Muscle of leg (tissue), 16 donors: ENCODE results near the gene OR2G6. TPM values are rescaled to one million over a fixed set of nuclear protein-coding genes. Genes with fewer than 3 reads are reported as not detected.
"Not testable (repeated sequence)": the region's sequence is repeated elsewhere in the genome, so short reads cannot be mapped to it uniquely, and the experiment has no call there.

ENCODE experiments used
- DNase-seq: peaks from one replicate; pipeline ENCODE4 v3.0.0; 2013
- H3K27ac ChIP-seq: one replicate; pipeline ENCODE4 v1.5.1; 2013; ENCODE audit warnings: mild to moderate bottlenecking, low read length, control low read depth
- H3K27me3 ChIP-seq: one replicate; pipeline ENCODE4 v1.6.1; 2013; ENCODE audit warnings: low read length; ENCODE audit not compliant: control insufficient read depth, insufficient read depth
- H3K36me3 ChIP-seq: one replicate; pipeline ENCODE4 v1.6.1; 2013; ENCODE audit warnings: low read length; ENCODE audit not compliant: control insufficient read depth, insufficient read depth
- H3K4me1 ChIP-seq: one replicate; pipeline ENCODE4 v1.6.1; 2013; ENCODE audit warnings: low read length; ENCODE audit not compliant: control insufficient read depth, insufficient read depth
- H3K4me3 ChIP-seq: one replicate; pipeline ENCODE4 v1.5.1; 2013; ENCODE audit warnings: low read length, control low read depth
- H3K9me3 ChIP-seq: replicated peaks from 2 replicates; pipeline ENCODE4 v1.6.1; 2013; ENCODE audit warnings: low read depth, low read length; ENCODE audit not compliant: control insufficient read depth
- WGBS: methylation state at CpG from one replicate; pipeline ENCODE4 v1.1.5; 2013; ENCODE audit warnings: missing lambda C conversion rate; ENCODE audit not compliant: insufficient coverage; 5-methylcytosine and 5-hydroxymethylcytosine counted together
- long read RNA-seq, 11 donors: transcript quantifications; one replicate each; lab custom pipeline, GENCODE V29; 2026
- polyA plus RNA-seq, 8 donors: library from polyadenylated mRNA; unstranded; fragments of 120-200 nt; gene quantifications; one replicate each; pipeline versions ENCODE4 v1.2.1 to v1.2.3, GENCODE V29; 2013; ENCODE audit warnings: inconsistent platforms in 1 of 8, low replicate concordance in 1 of 8; ENCODE audit not compliant: insufficient read length in 8 of 8, insufficient read depth in 1 of 8
- total RNA-seq: library from RNA; stranded (reverse); fragments of 120-200 nt; gene quantifications from one replicate; pipeline ENCODE4 v1.2.4, GENCODE V29; 2013

The OR2G6 gene
- total RNA-seq (not detected), polyA plus RNA-seq (under 1 TPM in 1 of 8 donors, not detected in 7; 0.06 TPM)
- long read RNA-seq, donor 1: 0 reads
- long read RNA-seq, donor 2: 0 reads
- long read RNA-seq, donor 3: 0 reads
- long read RNA-seq, donor 4: 0 reads
- long read RNA-seq, donor 5: 0 reads
- long read RNA-seq, donor 6: 0 reads
- long read RNA-seq, donor 7: 0 reads
- long read RNA-seq, donor 8: 0 reads
- long read RNA-seq, donor 9: 0 reads
- long read RNA-seq, donor 10: 0 reads
- long read RNA-seq, donor 11: 0 reads

DNA sequence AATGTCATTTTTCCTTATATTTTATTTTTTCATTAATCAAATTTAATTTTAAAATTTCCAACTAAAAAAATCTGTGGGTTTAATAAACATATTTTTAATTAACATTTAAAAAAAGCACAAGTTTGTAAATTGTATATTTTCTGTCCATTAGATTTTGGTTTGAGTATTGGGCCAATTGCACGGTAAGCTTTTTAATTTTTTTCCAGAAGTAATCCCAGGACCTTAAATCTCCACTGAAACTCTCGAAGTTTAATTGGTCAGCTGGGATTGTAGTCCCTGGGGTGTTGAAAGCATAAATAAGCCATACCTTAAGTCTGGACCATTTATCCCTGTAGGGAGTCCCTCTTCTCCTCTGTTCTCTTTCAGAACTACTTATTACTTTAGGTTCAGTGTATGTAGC lies at the start of gene OR2G6:
TSS of gene OR2G6 (plus strand) at position 301 of the 400 bp plus-strand sequence. CDS start 13,574 bp downstream, outside the sequence.
- not testable (repeated sequence) for H3K36me3 ChIP-seq, H3K27ac ChIP-seq, H3K4me3 ChIP-seq, H3K4me1 ChIP-seq, H3K27me3 ChIP-seq, DNase-seq, H3K9me3 ChIP-seq
- no CpG with 5 or more reads among the region's 2 CpGs for WGBS

DNA sequence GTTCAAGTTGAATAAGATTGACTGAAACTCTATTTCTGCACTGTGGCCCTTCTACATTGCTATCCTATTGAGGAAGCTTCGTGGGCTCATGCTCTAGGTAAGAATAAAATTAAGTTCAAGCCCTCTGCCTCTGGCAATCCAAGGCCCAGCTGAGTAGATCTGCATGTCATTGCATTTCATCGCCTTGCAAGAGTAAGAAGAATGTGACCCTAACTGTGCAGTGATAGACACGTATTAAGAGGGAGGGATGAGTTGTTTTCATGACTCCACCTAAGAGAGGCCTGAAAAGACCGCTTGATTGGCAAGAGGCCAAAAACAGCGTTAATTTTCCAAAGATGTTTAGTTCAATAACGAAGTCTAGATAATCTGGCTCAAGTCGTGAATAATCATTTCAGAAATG lies 48.8 kb upstream of the OR2G6 start:
- not testable (repeated sequence) for H3K4me1 ChIP-seq, H3K9me3 ChIP-seq, H3K27ac ChIP-seq, H3K36me3 ChIP-seq, H3K27me3 ChIP-seq, H3K4me3 ChIP-seq, DNase-seq
- WGBS: 20% methylated on average over 1 of the region's 7 CpGs

DNA sequence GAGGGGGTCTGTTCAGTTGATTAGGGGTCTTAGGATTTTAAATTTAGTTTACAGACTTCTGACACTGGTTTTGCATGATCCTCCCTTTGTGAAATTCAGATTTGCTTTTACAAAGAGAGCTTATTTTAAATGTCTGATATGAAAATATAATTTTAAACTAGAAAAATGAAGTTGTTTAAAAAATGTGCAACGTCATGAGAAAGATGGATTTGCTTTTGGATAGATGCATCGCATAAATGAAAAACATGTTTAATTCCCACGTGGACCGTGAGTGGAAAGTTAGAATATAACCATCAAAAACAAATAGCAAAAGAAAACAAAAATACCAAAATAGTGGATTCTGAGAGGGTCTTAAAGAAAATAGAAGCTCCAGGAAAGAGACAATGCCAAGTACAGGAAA lies 36.7 kb upstream of the OR2G6 start:
- H3K36me3 ChIP-seq: no peaks in the 10 kb centered on the region
- no peak for DNase-seq
- no CpG with 5 or more reads among the region's 4 CpGs for WGBS
- peaks cover 8% of the 10 kb centered on the region for H3K9me3 ChIP-seq
- no peak overlapping the region for H3K4me3 ChIP-seq
- H3K4me1 ChIP-seq: no peaks in the 10 kb centered on the region
- H3K27me3 ChIP-seq: no peaks in the 10 kb centered on the region
- H3K27ac ChIP-seq: no peak overlapping the region

GRCh38 chr1:248472111-248472510 lies 35.8 kb upstream of the OR2G6 start:
- not testable (repeated sequence) for H3K9me3 ChIP-seq, DNase-seq, H3K4me3 ChIP-seq, H3K4me1 ChIP-seq, H3K27ac ChIP-seq, H3K36me3 ChIP-seq, H3K27me3 ChIP-seq
- WGBS: no CpG with 5 or more reads among the region's 2 CpGs

DNA sequence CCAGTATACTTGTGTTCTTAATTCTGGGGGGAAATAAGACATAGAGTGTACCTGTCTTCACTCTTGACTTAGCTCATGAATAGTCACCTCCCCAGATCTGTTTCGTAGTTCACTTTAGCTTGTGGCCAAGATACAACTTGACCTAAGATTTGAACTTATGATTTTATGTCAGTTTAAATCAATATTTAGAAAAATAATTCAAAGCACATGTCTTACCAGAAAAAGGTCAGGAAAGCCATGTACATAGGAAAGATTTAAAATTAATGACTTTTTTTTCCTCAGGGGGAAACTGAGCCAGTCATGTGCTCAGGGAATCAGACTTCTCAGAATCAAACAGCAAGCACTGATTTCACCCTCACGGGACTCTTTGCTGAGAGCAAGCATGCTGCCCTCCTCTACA lies 34.8 kb upstream of the OR2G6 start, which contains the start of gene OR2T3:
TSS of gene OR2T3 (plus strand) at position 301 of the 400 bp plus-strand sequence. CDS start at position 301, 0 bp downstream.
- H3K36me3 ChIP-seq, DNase-seq, H3K27ac ChIP-seq, H3K27me3 ChIP-seq, H3K4me3 ChIP-seq, H3K4me1 ChIP-seq, H3K9me3 ChIP-seq: not testable (repeated sequence)
- no CpG with 5 or more reads among the region's 2 CpGs for WGBS

GRCh38 chr1:248475660-248476059 lies 32.2 kb upstream of the OR2G6 start:
- not testable (repeated sequence) for H3K4me3 ChIP-seq, H3K27me3 ChIP-seq, H3K27ac ChIP-seq, DNase-seq, H3K36me3 ChIP-seq, H3K4me1 ChIP-seq, H3K9me3 ChIP-seq
- no CpG with 5 or more reads among the region's 1 CpG for WGBS

DNA sequence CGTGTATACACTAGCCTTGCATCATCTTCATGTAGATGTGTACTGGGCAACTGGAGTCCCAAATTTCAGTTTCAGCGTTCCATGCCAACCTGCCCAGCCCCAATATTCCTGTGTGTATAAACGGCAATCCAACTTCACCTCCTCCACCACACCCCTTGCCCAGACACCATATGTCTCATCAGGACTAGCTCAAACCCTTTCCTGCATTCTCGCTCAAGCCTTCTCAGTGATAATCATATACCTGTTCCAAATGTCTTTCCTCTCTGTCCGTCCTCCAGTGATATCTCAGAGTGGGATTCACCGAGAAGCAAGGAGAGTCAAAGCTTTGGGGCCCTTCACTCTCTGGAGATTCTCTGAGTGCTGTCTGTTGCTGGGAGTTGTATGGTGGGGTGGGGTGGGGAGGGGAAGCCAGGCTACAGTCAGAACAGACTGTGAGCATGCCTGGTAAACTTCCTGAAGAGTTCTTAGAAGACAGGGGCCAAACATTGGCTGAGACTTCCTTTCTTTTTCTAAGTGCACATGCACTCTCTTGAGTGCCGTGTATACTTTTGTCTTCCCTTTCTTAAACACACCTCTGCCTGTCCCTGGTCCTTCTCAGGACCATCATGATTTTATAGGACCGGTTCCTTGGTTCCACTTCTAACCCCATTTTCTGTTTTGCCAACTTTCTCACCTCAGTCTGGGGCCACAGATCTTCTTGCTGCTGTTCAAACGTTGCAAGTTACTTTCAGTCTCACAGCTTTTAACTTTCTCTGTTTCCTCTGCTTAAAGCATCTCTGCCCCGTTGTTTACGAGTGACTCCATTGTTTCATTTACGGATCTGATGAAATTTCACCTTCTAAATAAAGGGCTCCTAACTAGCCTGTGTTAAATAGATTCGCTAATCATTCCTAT lies 25.9 kb upstream of the OR2G6 start:
- not testable (repeated sequence) for H3K27me3 ChIP-seq, H3K4me1 ChIP-seq, H3K9me3 ChIP-seq, H3K27ac ChIP-seq, DNase-seq, H3K4me3 ChIP-seq, H3K36me3 ChIP-seq
- WGBS: 81% methylated on average over 4 of the region's 13 CpGs

- H3K9me3 ChIP-seq, DNase-seq, H3K36me3 ChIP-seq, H3K27me3 ChIP-seq, H3K27ac ChIP-seq, H3K4me3 ChIP-seq, H3K4me1 ChIP-seq: not testable (repeated sequence)
- no CpG with 5 or more reads among the region's 6 CpGs for WGBS
Measured at GRCh38 chr1:248488289-248488688, 19.6 kb upstream of the OR2G6 start, which contains the start of gene OR2T5. Gene OR2T5, plus strand, starts transcription at chr1:248488589. Its CDS starts 0 bp downstream, at chr1:248488589.

DNA sequence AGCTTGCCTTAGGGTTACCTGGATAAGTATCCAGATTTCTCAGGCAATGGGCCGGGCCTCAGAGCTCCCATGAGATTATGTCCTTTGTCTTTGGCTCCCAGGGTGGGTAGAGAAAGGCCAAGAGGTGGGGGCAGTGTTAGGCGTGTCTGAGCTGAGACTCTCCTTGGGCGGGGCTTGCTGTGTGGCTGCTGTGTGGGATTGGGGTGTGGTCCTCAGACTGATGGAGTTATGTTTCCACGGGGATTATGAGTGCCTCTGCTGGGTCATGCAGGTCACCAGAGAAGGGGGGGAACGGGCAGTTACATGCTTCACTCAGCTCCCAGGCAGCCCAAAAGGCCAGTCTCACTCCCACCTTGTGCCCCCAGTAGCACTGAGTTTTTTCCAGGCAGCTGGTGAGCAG lies 11.2 kb upstream of the OR2G6 start:
- H3K4me1 ChIP-seq, H3K36me3 ChIP-seq, H3K27me3 ChIP-seq, H3K27ac ChIP-seq, DNase-seq, H3K9me3 ChIP-seq, H3K4me3 ChIP-seq: not testable (repeated sequence)
- WGBS: no CpG with 5 or more reads among the region's 5 CpGs

DNA sequence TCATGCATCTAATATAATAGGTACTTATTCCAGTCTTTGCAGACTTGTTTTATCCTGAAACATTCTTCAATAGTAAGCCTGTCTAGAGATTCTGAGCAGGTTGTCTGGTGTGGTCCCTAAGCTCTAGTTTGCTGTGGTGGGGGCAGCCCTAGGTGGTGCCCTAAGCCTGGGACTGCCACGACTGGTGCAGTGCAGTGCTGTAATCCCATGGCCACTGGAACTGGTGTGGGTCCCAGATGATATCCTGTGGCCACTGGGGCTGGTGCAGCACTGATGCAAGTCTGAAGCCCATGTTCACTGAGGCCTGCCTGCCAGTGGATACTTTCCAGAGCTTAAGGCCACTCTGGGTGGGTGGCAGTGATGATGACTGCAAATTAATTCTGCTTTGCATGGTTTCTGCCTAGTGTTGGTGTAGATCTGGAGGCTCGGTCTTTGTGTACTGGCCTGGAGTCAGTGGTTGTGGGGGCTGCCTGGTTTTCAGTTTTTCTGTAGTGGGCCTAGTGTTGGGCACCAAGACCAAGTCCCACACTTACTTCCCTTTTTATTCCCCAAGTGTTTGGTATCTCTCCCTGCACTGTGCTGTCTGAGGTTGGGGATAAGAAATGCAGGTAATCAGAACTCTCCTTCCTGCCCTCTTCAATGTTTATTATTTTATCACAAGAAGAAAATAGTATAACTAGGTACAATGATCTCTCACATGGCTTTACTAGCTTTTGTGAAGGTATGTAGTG lies 7.4 kb upstream of the OR2G6 start:
- H3K4me1 ChIP-seq, H3K9me3 ChIP-seq, H3K4me3 ChIP-seq, H3K27ac ChIP-seq, H3K36me3 ChIP-seq, H3K27me3 ChIP-seq, DNase-seq: not testable (repeated sequence)
- no CpG with 5 or more reads among the region's 2 CpGs for WGBS
